Measurements from ENCODE around the gene LIMS2. TPM values are rescaled to one million over a fixed set of nuclear protein-coding genes. Genes with fewer than 3 reads are reported as not detected.
A peak's percentile ranks its signal among the peaks of the same experiment; 100 is the strongest.

LIMS2 gene
- total RNA-seq, 4 donors from 2014 or later = 34.5 to 198 (median 91.3) TPM

DNA sequence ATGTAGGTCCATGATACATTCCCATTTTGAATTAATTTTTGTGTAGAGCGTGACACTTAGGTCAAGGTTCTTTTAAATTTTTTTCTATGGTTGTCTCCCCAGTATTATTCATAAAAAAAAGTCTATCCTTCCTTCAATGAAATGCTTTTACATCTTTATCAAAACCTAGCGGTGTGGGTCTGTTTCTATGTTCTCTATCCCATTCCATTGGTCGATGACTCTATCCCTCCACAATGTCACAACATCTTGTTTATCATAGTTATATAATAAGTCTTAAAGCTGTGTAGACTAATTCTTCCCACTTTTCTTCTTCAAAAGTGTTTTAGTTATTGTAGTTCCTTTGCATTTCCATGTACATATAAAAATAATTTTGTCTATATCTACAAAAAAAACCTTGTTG, 76.6 kb downstream of the LIMS2 start:
- no peak for DNase-seq
- TF ChIP-seq EP300 (IDR thresholded peaks at IDR 0.05; ENCODE audit: low read depth) (no peak), POLR2A (IDR thresholded peaks at IDR 0.05) (no peak), POLR2AphosphoS5 (IDR thresholded peaks at IDR 0.05) (no peak)
- TF ChIP-seq, protein P1, sequence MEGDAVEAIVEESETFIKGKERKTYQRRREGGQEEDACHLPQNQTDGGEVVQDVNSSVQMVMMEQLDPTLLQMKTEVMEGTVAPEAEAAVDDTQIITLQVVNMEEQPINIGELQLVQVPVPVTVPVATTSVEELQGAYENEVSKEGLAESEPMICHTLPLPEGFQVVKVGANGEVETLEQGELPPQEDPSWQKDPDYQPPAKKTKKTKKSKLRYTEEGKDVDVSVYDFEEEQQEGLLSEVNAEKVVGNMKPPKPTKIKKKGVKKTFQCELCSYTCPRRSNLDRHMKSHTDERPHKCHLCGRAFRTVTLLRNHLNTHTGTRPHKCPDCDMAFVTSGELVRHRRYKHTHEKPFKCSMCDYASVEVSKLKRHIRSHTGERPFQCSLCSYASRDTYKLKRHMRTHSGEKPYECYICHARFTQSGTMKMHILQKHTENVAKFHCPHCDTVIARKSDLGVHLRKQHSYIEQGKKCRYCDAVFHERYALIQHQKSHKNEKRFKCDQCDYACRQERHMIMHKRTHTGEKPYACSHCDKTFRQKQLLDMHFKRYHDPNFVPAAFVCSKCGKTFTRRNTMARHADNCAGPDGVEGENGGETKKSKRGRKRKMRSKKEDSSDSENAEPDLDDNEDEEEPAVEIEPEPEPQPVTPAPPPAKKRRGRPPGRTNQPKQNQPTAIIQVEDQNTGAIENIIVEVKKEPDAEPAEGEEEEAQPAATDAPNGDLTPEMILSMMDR (IDR thresholded peaks at IDR 0.05) = no peak
- no peak overlapping the region for H3K4me3 ChIP-seq
- 89 to 100% methylated on average over 3 of the region's 3 CpGs for WGBS, 2 donors (ENCODE audit: low coverage in 1 of 2)
- no peaks in the 10 kb centered on the region for H3K9me3 ChIP-seq
- in situ Hi-C loops (cut with MboI; ENCODE audit: low pct_ligation_motif_present in 1 of 4, low pct_unique_long_range_greater_than_20kb in 1 of 4, low sequenced_read_pairs in 3 of 4) (no loop called here), intact Hi-C loops (cut with DNase I; ENCODE audit: low total_unique reads) (no loop called here)
- H3K36me3 ChIP-seq = peaks cover 0 to 9% (median 2%) of the 10 kb centered on the region in 4 donors
- H3K27ac ChIP-seq = no peak overlapping the region
- H3K4me1 ChIP-seq = no peaks in the 10 kb centered on the region
- H3K27me3 ChIP-seq = no peaks in the 10 kb centered on the region

DNA sequence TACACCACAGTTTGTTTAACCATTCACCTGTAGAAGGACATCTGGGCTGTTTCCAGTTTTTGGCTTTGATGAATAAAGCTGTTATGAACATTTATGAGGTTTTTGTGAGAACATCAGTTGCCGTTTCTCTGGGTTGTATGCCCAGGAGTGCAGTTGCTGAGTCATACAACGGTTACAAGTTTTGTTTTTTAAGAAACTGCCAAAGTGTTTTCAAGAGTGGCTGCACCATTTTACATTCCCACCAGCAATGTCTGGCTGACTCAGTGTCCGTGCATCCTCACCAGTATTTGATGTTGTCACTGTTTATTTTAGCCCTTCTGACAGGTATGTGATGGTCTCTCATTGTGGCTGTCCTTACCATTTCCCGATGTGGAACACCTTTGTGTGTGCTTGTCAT, 77.3 kb downstream of the LIMS2 start:
- Histone ChIP-seq H3K27ac (no peak overlapping the region), H3K4me3 (no peak overlapping the region), H3K4me1 (no peaks in the 10 kb centered on the region), H3K36me3 (peaks cover 0 to 9% (median 2%) of the 10 kb centered on the region in 4 donors), H3K27me3 (no peaks in the 10 kb centered on the region), H3K9me3 (no peaks in the 10 kb centered on the region)
- no peak for DNase-seq
- intact Hi-C loops (cut with DNase I; ENCODE audit: low total_unique reads) (no loop called here), in situ Hi-C loops (cut with MboI; ENCODE audit: low pct_ligation_motif_present in 1 of 4, low pct_unique_long_range_greater_than_20kb in 1 of 4, low sequenced_read_pairs in 3 of 4) (no loop called here)
- 63 to 64% methylated on average over 4 of the region's 4 CpGs for WGBS, 2 donors (ENCODE audit: low coverage in 1 of 2)
- TF ChIP-seq, protein P1 (IDR thresholded peaks at IDR 0.05) = no peak

DNA sequence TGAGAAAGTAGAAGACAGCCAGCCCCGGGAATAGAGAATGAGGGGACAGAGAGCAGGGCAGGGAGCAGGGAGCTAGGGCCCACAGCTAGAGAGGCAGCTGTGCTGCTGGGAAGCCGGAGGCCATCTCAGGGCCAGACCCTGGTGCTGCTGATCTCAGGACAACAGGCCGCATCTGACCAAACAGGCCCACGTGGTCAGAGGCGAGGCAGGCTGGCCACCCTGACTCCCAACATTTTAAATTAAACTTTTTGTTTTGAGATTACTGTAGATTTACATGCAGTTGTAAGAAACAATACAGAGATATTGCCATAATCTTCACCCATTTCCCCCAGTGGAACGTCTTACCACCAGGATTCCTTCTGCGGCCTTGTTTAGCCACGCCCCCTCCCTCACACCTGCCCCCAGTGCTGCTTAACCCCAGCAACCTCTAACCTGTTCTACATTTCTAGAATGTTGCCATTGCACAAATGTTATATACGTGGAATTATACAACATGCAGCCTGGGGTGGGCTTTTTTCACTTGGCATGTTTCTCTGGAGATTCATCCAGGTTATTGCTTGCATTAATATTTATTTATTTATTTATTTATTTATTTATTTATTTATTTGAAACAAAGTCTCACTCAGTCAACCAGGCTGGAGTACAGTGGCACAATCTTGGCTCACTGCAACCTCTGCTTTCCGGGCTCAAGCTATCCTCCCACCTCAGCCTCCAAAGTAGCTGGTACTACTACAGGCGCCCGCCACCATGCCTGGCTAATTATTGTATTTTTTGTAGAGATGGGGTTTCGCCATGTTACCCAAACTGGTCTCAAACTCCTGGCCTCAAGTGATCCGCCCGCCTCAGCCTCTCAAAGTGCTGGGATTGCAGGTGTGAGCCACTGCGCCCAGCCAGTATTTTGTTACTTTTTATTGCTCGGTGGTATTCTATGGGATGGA, 78.0 kb downstream of the LIMS2 start:
- TF ChIP-seq POLR2AphosphoS5 (IDR thresholded peaks at IDR 0.05) = no peak
- TF ChIP-seq POLR2A (IDR thresholded peaks at IDR 0.05) = no peak
- TF ChIP-seq EP300 (IDR thresholded peaks at IDR 0.05; ENCODE audit: low read depth) = no peak
- TF ChIP-seq, protein P1 (IDR thresholded peaks at IDR 0.05) = no peak
- Histone ChIP-seq H3K27me3 (no peaks in the 10 kb centered on the region), H3K36me3 (peaks cover 0 to 9% (median 2%) of the 10 kb centered on the region in 4 donors), H3K27ac (no peak overlapping the region), H3K9me3 (no peaks in the 10 kb centered on the region), H3K4me1 (no peaks in the 10 kb centered on the region), H3K4me3 (no peak overlapping the region)
- in situ Hi-C loops (cut with MboI; ENCODE audit: low pct_ligation_motif_present in 1 of 4, low pct_unique_long_range_greater_than_20kb in 1 of 4, low sequenced_read_pairs in 3 of 4) (no loop called here), intact Hi-C loops (cut with DNase I; ENCODE audit: low total_unique reads) (no loop called here)
- 70 to 83% methylated on average over 12 to 17 of the region's 17 CpGs for WGBS, 2 donors (ENCODE audit: low coverage in 1 of 2)
- peak; percentile 5 for DNase-seq

DNA sequence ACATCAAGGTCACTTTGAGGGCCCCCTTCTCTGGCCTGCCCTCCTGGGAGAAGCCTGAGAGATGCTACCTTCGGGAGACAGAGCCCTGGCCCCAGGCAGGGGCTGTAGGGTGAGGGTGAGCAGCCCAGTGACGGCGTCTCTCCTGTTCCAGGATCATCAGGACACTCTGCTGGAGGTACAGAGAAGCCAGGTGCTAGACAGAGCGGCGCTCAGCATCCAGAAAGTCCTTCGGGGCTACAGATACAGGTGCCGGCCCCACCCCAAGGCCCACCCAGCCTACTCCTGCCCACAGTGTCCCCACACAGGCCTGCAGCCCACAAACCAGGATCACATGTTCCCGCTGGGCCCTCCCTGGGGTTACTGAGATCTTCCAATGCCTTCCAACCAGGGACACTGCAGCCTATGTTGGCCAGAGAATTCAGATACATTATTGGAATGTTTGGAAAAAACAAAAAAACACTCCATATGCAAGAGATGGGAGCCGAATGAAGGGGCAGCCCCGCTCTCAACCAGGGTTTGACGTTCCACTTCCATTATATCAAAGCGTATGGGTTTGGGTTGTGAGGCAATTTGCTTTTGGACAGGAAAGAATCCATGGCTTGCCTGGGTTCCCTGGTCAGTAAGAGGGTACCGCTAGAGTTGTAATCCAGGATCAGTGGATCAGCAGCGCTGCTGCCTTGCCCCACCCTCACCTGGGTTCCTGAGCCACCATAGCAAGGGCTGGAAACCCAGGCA, 78.9 kb downstream of the LIMS2 start:
- H3K4me3 ChIP-seq = no peak overlapping the region
- peak; percentile 4 for DNase-seq
- no peak overlapping the region for H3K27ac ChIP-seq
- in situ Hi-C loops (cut with MboI; ENCODE audit: low pct_ligation_motif_present in 1 of 4, low pct_unique_long_range_greater_than_20kb in 1 of 4, low sequenced_read_pairs in 3 of 4) = no loop called here
- peaks cover 0 to 9% (median under 1%) of the 10 kb centered on the region in 4 donors for H3K36me3 ChIP-seq
- 92 to 100% methylated on average over 1 to 14 of the region's 14 CpGs for WGBS, 2 donors (ENCODE audit: low coverage in 1 of 2)
- no peaks in the 10 kb centered on the region for H3K27me3 ChIP-seq
- no peaks in the 10 kb centered on the region for H3K9me3 ChIP-seq
- H3K4me1 ChIP-seq = no peaks in the 10 kb centered on the region
- intact Hi-C loops (cut with DNase I; ENCODE audit: low total_unique reads) = no loop called here
- no peak for TF ChIP-seq POLR2AphosphoS5 (IDR thresholded peaks at IDR 0.05)
- TF ChIP-seq, protein P1 (IDR thresholded peaks at IDR 0.05) = no peak
- no peak for TF ChIP-seq POLR2A (IDR thresholded peaks at IDR 0.05)
- no peak for TF ChIP-seq EP300 (IDR thresholded peaks at IDR 0.05; ENCODE audit: low read depth)

All from transverse colon (tissue), 4 donors.